ENCODE data around the gene STAB1.

GRCh38 chr3:52446631-52447511, 48.3 kb upstream of the STAB1 start:
- TF ChIP-seq EZH2 (IDR thresholded peaks at IDR 0.05; ENCODE audit: low read length, unreplicated experiment) (no peak), CTCF (conservative IDR thresholded peaks at IDR 0.05; ENCODE audit: low read depth, low read length) (peak; percentile 98)

Measured in PC-3 (cell line).